ENCODE measurements around the gene PTPN23.

Gene PTPN23

DNA sequence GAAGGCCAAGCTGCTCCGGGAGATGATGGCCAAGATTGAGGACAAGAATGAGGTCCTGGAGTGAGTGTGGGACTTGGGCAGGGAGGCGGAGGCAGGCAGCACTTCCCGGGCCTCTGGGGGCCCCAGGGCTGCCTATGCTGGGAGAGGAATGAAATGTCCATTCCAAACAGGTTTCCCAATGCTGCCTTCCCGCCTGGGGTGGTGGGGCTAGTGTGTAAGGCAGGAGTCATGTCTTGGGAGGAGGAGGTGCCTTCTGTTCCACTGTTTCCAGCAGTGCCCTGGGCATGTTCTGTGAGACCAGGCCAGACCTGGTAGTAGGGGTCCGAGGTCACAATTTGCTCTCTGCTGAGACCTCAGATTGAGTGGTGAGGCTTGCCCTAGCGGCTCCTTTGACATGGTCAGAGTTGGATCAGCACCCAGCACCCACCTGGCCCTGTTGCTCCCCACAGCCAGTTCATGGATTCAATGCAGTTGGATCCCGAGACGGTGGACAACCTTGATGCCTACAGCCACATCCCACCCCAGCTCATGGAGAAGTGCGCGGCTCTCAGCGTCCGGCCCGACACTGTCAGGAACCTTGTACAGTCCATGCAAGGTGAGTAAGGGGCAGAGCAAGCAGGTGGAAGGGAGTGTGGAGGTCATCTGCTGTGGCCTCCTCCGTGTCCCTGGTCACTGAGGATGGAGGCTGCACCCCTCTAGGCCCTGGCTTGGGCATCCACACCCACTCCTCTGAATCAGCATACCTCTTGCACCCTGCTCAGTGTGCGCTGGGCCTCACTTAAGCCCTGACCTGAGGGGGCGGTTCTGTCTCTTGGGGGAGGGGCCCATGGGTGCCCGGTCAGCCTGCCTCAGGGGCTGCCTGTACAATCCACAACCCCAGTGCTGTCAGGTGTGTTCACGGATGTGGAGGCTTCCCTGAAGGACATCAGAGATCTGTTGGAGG is 27.3 kb downstream of the PTPN23 start:
- no peak for DNase-seq

- DNase-seq, result no peak
Measured at GRCh38 chr3:47408839-47409229, 28.0 kb downstream of the PTPN23 start.

GRCh38 chr3:47409284-47409683 is 28.5 kb downstream of the PTPN23 start:
- DNase-seq, result no peak

- DNase-seq, result no peak
Measured at GRCh38 chr3:47409688-47410416, 29.0 kb downstream of the PTPN23 start.

DNA sequence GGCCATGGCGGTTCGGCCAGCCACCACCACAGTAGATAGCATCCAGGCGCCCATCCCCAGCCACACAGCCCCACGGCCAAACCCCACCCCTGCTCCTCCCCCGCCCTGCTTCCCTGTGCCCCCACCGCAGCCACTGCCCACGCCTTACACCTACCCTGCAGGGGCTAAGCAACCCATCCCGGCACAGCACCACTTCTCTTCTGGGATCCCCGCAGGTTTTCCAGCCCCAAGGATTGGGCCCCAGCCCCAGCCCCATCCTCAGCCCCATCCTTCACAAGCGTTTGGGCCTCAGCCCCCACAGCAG is 29.5 kb downstream of the PTPN23 start:
- no peak for DNase-seq

DNA sequence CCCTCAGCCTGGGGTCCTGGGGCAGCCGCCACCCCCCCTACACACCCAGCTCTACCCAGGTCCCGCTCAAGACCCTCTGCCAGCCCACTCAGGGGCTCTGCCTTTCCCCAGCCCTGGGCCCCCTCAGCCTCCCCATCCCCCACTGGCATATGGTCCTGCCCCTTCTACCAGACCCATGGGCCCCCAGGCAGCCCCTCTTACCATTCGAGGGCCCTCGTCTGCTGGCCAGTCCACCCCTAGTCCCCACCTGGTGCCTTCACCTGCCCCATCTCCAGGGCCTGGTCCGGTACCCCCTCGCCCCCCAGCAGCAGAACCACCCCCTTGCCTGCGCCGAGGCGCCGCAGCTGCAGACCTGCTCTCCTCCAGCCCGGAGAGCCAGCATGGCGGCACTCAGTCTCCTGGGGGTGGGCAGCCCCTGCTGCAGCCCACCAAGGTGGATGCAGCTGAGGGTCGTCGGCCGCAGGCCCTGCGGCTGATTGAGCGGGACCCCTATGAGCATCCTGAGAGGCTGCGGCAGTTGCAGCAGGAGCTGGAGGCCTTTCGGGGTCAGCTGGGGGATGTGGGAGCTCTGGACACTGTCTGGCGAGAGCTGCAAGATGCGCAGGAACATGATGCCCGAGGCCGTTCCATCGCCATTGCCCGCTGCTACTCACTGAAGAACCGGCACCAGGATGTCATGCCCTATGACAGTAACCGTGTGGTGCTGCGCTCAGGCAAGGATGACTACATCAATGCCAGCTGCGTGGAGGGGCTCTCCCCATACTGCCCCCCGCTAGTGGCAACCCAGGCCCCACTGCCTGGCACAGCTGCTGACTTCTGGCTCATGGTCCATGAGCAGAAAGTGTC is 30.2 kb downstream of the PTPN23 start:
- DNase-seq, result no peak

DNA sequence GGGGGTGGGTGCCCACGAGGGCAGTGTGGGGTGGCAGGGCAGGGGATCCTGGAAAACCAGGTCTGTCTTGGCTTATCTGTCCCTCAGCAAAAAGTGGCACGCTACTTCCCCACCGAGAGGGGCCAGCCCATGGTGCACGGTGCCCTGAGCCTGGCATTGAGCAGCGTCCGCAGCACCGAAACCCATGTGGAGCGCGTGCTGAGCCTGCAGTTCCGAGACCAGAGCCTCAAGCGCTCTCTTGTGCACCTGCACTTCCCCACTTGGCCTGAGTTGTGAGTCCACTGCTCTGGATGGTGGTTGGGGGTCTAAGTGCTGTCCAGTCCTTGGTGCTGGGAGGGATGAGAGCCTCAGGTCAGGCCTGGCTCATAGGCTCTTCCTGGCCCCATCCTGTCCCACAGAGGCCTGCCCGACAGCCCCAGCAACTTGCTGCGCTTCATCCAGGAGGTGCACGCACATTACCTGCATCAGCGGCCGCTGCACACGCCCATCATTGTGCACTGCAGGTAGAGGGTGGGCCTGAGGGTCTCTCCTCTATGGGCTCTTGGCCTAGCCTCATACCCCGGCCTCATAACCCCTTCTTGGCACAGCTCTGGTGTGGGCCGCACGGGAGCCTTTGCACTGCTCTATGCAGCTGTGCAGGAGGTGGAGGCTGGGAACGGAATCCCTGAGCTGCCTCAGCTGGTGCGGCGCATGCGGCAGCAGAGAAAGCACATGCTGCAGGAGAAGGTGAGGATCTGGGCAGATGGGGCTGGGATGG is 31.1 kb downstream of the PTPN23 start:
- no peak for DNase-seq

- DNase-seq, result no peak
Measured at GRCh38 chr3:47412453-47412756, 31.6 kb downstream of the PTPN23 start.

DNA sequence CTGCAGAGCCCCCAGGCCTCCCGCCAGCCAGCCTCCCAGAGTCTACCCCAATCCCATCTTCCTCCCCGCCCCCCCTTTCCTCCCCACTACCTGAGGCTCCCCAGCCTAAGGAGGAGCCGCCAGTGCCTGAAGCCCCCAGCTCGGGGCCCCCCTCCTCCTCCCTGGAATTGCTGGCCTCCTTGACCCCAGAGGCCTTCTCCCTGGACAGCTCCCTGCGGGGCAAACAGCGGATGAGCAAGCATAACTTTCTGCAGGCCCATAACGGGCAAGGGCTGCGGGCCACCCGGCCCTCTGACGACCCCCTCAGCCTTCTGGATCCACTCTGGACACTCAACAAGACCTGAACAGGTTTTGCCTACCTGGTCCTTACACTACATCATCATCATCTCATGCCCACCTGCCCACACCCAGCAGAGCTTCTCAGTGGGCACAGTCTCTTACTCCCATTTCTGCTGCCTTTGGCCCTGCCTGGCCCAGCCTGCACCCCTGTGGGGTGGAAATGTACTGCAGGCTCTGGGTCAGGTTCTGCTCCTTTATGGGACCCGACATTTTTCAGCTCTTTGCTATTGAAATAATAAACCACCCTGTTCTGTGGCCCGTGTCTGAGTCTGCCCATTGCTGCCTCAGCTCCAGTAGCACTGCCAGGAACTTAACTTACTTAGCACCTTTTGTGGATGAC is 32.2 kb downstream of the PTPN23 start:
- DNase-seq, result no peak

- no peak for DNase-seq
Measured at GRCh38 chr3:47413751-47414150, 32.9 kb downstream of the PTPN23 start.

GRCh38 chr3:47414161-47414564 is 33.3 kb downstream of the PTPN23 start:
- no peak for DNase-seq

DNA sequence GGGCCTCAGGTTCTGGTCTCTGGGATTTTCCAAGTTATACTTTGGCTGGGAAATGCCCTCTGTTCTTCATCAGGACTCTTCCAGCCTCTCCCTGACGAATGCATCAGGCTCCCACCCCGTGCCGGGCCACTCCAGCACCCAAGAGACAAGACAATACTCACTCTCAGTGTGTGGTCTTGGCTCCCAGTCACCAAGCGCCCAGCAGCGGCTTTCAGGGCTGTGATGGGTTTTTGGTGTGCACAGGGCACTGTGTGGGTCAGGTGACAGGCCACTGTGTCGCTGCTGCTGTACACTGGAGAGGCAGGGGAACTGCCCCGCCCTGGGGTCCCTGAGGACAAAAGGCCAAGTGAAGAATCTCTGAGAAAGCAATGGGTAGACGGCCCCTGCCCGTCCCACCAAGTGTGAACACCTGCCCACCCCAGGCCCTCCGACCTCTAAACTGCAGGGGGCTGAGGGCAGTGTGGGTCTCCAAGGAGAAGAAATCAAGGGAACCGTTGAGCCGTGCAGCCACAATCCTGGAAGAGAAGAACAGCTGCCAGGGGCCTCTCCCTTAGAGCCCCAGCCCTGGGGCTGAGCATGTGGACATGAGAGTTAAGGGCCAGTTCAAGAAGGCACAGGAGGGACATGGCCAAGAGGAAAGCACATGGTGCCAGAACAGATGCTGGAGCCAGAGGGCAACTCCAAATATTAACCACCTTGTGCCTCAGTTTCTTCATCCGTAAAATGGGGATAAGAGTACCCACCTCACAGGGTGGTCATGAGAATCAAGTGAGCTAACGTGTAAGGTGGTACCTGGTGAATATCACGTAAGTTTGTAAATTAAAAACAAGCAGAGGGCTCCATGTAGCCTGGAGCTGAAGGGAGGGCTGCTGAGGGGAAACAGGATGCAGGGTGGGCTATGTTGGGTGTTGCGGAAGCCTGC is 34.1 kb downstream of the PTPN23 start:
- DNase-seq, result no peak

DNA sequence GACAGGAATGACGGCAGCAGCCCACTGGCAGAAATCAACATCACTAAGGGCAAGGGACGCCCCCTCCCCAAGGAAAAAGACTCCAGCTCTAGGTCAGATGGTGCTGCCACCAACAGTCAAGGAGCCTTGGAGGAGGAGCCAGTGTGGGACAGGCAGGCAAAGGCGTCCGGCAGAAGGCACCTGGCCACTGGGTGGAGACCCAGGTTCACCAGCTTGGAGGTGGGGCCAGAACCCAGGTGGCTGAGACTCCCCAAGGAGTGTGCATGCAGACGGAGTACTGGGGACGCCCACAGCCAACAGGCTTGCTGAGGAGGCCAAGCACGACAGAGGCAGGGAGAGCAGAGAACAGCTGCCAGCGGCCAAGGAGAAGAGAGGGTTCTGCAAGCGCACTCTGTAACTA is 35.2 kb downstream of the PTPN23 start:
- DNase-seq, result no peak

DNA sequence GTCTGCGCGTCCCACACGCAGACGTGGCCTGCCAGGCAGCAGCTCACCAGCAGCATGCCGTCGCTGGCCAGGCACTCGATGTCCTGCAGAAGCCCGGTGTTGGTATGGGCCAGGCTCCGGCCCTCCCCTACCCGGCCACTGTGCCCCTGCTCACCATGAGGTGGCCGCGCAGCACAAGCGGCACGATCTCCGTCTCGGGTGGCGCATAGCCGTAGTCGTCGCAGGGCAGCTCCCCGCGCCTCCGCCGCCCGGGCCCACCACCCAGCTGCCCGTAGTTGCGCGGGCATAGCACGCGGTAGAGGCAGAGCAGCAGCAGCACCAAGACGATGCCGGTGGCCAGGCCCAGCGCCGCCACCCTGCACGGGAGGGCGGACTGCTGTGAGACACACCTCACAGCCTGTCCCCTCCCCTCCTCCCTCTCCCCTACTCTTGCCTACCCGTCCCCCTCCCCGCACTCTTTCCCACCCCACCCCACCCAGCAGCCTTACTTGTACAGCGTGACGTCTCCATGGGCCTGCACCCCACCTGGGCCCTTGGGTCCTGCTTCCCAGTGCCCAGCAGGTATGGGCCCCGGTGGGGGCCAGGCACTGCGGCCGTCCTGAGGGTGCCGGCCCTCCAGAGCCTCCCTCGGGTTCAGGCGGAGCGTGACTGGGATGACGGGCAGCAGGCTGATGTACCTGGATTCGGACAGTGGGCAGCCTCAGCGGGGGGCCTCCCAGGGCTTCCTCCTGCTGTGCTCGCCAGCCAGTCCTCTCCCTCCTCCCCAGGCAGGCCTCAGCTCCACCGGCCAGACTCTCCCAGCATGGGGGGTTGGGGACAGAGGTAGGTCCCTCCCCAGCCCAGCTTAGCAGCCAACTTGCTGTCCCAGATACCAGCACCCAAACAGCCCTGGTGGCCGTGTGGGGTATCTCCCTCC is 37.6 kb downstream of the PTPN23 start:
- no peak for DNase-seq

DNA sequence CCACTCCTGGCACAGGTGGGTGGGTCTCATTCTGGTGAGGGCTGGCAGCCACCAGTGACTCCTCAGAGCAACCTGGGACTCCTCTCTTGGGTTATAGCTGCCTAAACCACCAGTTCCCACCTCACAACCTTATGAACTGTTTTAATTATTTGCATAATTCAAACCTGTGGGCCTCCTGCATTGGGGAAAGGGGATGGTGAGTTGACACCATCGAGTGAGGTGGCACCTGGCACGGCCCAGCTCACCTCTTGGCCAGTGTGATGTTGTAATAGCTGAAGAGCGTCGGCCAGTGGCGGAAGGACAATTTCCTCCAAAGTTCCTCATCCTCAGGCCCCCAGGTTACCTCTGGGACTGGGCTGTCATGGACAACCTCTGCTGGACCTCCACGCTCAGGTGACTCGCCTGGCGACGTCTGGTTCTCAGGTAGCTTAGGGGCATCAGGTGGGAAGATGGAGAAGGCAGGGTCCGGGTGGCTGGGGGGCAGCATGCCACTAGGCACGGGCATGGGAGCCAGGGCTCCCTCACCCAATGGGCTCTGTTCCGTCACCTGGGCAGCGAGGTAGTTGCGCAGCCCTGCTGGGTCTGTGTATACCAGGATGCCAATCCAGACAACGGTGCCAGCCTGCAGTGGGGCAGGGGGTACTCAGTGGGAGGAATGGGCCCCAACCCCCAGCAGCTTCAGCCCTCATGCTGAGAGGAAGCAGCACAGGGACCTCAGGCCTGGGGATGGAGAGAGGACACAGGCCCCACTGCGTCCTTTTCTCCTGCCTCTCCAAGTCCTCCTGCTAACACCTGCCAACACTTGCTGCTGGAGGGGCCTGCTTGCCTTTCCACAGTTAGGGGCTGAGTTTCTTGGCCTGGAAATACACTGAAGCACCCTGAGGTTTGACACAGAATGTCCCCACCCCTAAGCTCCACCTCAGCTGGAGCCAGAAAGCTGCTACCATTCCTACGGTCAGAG is 38.5 kb downstream of the PTPN23 start:
- DNase-seq, result no peak

DNA sequence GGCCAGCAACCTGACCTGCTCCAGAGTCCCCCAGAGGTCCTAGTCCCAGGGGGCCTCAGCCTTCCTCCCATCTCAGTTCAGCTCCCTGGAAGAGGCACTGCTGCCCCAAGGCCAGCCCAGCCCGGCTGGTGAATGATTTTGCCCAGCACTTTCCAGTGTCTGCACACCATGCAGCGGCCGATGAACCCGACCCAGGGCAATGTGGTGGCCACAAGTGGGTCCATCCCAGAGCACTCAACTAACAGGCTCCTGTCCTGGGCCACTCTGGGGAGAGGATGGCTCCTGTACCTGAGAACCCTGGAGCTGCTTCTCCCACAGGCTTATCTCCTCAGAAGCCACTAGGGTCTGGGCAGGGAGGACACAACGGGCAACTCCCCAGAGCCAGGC is 39.2 kb downstream of the PTPN23 start:
- no peak for DNase-seq

DNA sequence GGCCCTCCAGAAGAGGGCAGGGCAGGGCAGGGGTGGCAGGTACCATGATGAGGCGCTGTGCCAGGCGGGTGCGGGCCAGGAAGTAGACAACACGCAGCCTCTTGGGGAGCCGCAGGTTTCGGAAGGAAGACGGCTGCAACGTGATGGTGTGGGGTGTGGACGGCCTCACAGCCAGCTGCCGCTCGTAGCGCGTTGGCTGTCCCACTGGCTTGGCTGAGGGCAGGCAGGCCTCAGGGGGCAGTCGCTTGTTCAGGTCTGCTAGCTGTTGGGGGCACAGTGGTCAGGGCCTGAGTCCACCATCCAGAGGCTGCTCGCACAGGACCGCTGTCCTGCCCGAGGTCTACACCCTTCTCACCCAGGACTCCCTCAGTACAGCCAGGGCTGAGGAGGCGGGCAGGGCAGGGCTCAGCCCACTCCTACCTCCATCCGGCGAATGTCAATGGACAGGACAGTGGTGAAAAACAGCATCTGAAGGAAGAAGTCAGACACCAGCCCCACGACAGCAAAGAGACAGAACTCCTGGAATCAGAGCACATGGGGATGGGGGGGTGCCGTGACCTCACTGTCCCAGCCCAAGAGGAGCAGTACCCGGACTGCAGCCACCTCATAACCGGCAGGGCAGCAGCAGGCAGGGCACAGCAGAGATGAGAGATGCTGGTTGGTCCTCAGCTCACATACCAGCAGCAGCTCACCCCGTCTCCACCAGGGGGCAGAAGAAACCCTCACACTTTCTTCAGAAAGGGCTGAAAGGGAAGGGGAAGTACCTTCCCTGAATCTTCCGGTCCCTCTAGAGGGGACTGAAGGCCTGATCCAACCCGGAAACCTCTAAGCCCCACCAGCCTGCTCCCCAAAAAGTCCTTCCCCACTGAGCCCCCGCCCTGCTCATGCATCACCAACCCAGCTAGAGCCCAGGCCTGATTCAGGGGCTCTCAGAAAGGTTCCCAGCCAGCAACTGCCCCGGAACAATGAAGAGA is 40.0 kb downstream of the PTPN23 start:
- peak; percentile 62 for DNase-seq
